ENCODE data around the gene PLIN3. TPM values are rescaled to one million over a fixed set of nuclear protein-coding genes. Genes with fewer than 3 reads are reported as not detected.
A peak's percentile ranks its signal among the peaks of the same experiment; 100 is the strongest.

PLIN3 gene
- total and polyA plus RNA-seq, 9 of the 15 experiments (the other 6 are each of a cell fraction or from before 2014, with no cell fraction given), result 7.5 to 75.6 (median 43.1) TPM

DNA sequence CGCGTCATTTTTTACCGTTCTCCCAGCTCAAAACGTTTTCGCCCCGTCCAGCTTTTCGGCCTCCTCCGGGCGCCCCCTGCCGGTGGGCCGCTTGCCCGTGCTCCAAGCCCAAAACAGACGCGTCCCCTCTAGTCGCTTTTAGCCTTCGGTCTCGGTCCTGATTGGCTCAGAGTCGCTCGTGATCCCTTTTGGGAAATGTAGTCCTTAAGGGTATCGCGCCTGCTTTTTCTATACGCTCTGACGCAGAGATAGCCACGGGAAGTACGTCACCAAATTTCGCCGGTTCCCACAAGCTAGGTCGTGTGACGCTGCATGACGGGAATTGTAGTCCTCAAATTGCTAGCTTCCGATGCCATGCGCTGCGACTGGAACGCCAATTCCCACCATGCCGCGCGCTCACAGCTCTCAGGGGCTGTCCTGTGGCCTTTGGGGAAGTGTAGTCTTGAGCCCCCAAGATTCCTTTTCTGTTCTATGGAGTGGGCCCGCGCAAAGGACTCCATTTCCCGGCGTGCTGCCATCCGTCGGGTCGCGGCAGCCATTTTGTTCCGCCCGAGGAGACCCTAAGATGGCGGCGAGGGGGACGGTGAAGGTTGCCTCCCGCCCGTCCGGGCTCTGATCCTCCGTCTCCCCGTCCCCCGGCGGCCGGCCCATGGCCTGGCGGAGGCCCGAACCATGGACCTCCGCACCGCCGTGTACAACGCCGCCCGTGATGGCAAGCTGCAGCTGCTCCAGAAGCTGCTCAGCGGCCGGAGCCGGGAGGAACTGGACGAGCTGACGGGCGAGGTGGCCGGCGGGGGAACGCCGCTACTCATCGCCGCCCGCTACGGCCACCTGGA lies 76.1 kb downstream of the PLIN3 start, which contains the start of gene FEM1A (continued):
- TF ChIP-seq CBX8 (IDR thresholded peaks at IDR 0.05; ENCODE audit: borderline replicate concordance, extremely low read depth, low read depth, low read length, poor library complexity, severe bottlenecking), result no peak
- no peak for TF ChIP-seq BRCA1 (IDR thresholded peaks at IDR 0.05)
- no peak for TF ChIP-seq BRCA1 (CRISPR knock-in tag; IDR thresholded peaks at IDR 0.05)
- TF ChIP-seq CBFA2T3 (IDR thresholded peaks at IDR 0.05), result no peak
- TF ChIP-seq STAG1 (CRISPR knock-in tag; IDR thresholded peaks at IDR 0.05; ENCODE audit: borderline replicate concordance), result no peak
- no peak for TF ChIP-seq HDAC6 (IDR thresholded peaks at IDR 0.05; ENCODE audit: low read depth, low read length)
- peak; percentile 98 for TF ChIP-seq MBD2 (IDR thresholded peaks at IDR 0.05; ENCODE audit: borderline replicate concordance, low read depth)
- TF ChIP-seq FOXK2 (conservative IDR thresholded peaks at IDR 0.05 in 1 of 2, IDR thresholded peaks at IDR 0.05 in 1 of 2; ENCODE audit: low read depth in 2 of 2), result peak in 1 of 2 experiments; percentile 60; a peak in 3 of 4 replicates
- TF ChIP-seq SETDB1 (IDR thresholded peaks at IDR 0.05; ENCODE audit: low read length), result no peak
- TF ChIP-seq TRIM24 (IDR thresholded peaks at IDR 0.05), result no peak
- TF ChIP-seq, protein P1, sequence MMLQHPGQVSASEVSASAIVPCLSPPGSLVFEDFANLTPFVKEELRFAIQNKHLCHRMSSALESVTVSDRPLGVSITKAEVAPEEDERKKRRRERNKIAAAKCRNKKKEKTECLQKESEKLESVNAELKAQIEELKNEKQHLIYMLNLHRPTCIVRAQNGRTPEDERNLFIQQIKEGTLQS (IDR thresholded peaks at IDR 0.05), result peak; percentile 65
- TF ChIP-seq, protein P1 (CRISPR knock-in tag; conservative IDR thresholded peaks at IDR 0.05), result no peak
- peak; percentile 80; the same call in 1 of the 2 replicates for TF ChIP-seq ESRRA (IDR thresholded peaks at IDR 0.05; ENCODE audit: borderline replicate concordance, low read depth)
- peak; percentile 79 for TF ChIP-seq ZNF384 (IDR thresholded peaks at IDR 0.05; ENCODE audit: low read depth, low read length)
- no peak for TF ChIP-seq SREBF2 (CRISPR knock-in tag; IDR thresholded peaks at IDR 0.05)
- TF ChIP-seq, protein P2, sequence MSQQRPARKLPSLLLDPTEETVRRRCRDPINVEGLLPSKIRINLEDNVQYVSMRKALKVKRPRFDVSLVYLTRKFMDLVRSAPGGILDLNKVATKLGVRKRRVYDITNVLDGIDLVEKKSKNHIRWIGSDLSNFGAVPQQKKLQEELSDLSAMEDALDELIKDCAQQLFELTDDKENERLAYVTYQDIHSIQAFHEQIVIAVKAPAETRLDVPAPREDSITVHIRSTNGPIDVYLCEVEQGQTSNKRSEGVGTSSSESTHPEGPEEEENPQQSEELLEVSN (IDR thresholded peaks at IDR 0.05; ENCODE audit: borderline replicate concordance in 1 of 2, extremely low read depth in 1 of 2, insufficient read depth in 1 of 2, insufficient read length in 1 of 2, low read depth in 1 of 2, low read length in 1 of 2, poor library complexity in 1 of 2, severe bottlenecking in 1 of 2), result peak; percentile 23 to 36
- no peak for TF ChIP-seq ZNF551 (CRISPR knock-in tag; IDR thresholded peaks at IDR 0.05)
- TF ChIP-seq ZNF175 (CRISPR knock-in tag; IDR thresholded peaks at IDR 0.05; ENCODE audit: low read depth), result peak; percentile 99
- no peak for TF ChIP-seq SIRT6 (IDR thresholded peaks at IDR 0.05; ENCODE audit: low read depth, low read length)
- TF ChIP-seq, protein P3, sequence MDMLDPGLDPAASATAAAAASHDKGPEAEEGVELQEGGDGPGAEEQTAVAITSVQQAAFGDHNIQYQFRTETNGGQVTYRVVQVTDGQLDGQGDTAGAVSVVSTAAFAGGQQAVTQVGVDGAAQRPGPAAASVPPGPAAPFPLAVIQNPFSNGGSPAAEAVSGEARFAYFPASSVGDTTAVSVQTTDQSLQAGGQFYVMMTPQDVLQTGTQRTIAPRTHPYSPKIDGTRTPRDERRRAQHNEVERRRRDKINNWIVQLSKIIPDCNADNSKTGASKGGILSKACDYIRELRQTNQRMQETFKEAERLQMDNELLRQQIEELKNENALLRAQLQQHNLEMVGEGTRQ (CRISPR knock-in tag; IDR thresholded peaks at IDR 0.05), result peak; percentile 69
- no peak for TF ChIP-seq ZNF184 (CRISPR knock-in tag; IDR thresholded peaks at IDR 0.05)
- TF ChIP-seq ZNF143 (CRISPR knock-in tag; IDR thresholded peaks at IDR 0.05), result peak; percentile 98
- TF ChIP-seq ZEB2 (IDR thresholded peaks at IDR 0.05), result no peak
- no peak for TF ChIP-seq FIP1L1 (IDR thresholded peaks at IDR 0.05; ENCODE audit: low read depth, low read length, poor library complexity, severe bottlenecking)
- no peak for TF ChIP-seq E2F4 (CRISPR knock-in tag; IDR thresholded peaks at IDR 0.05; ENCODE audit: low read depth)

Data from K562 (cell line).